HEK293 (cell line): ENCODE data around the gene URM1.

Source experiments
- BCL11A ChIP-seq: fragments of 450-650 bp; formaldehyde crosslinking; IDR thresholded peaks from 2 replicates; pipeline ENCODE4 v1.5.1; 2016; ENCODE audit warnings: low read depth, missing biosample characterization, missing genetic modification characterization
- GLI2 ChIP-seq: fragments of 450-650 bp; formaldehyde crosslinking; IDR thresholded peaks from 2 replicates; pipeline ENCODE4; 2017; ENCODE audit warnings: missing biosample characterization, missing genetic modification characterization, low read depth, borderline replicate concordance
- IKZF3 ChIP-seq: fragments of 450-650 bp; IDR thresholded peaks from 2 replicates; pipeline ENCODE4 v1.5.0; 2018; ENCODE audit warnings: missing biosample characterization, mild to moderate bottlenecking, missing genetic modification characterization, moderate library complexity
- KLF10 ChIP-seq: fragments of 450-650 bp; IDR thresholded peaks from 2 replicates; pipeline ENCODE4 v1.5.1; 2018; ENCODE audit warnings: missing biosample characterization, mild to moderate bottlenecking, missing genetic modification characterization
- KLF8 ChIP-seq: fragments of 450-650 bp; formaldehyde crosslinking; IDR thresholded peaks from 2 replicates; pipeline ENCODE4 v1.5.1; 2016; ENCODE audit warnings: missing biosample characterization, missing genetic modification characterization
- KLF9 ChIP-seq: fragments of 450-650 bp; formaldehyde crosslinking; IDR thresholded peaks from 2 replicates; pipeline ENCODE4 v1.5.1; 2016; ENCODE audit warnings: missing biosample characterization, missing genetic modification characterization, low read depth
- RBAK ChIP-seq: fragments of 450-650 bp; formaldehyde crosslinking; IDR thresholded peaks from 2 replicates; pipeline ENCODE4 v1.5.1; 2016; ENCODE audit warnings: missing biosample characterization, missing genetic modification characterization
- REPIN1 ChIP-seq: fragments of 450-650 bp; formaldehyde crosslinking; IDR thresholded peaks from 2 replicates; pipeline ENCODE4 v1.5.1; 2017; ENCODE audit warnings: missing biosample characterization, missing genetic modification characterization, low read depth
- SP2 ChIP-seq: fragments of 450-650 bp; formaldehyde crosslinking; IDR thresholded peaks from 2 replicates; pipeline ENCODE4 v1.5.1; 2016; ENCODE audit warnings: missing biosample characterization, missing genetic modification characterization
- WT1 ChIP-seq: fragments of 450-650 bp; formaldehyde crosslinking; IDR thresholded peaks from 2 replicates; pipeline ENCODE4 v1.5.1; 2016; ENCODE audit warnings: missing biosample characterization, missing genetic modification characterization
- ZBTB7A ChIP-seq: fragments of 450-650 bp; formaldehyde crosslinking; IDR thresholded peaks from 2 replicates; pipeline ENCODE4 v1.5.1; 2016; ENCODE audit warnings: low read depth, missing biosample characterization, missing genetic modification characterization
- ZNF114 ChIP-seq: fragments of 450-650 bp; formaldehyde crosslinking; IDR thresholded peaks from 2 replicates; pipeline ENCODE4 v1.5.0; 2017; ENCODE audit warnings: missing biosample characterization, missing genetic modification characterization
- ZNF16 ChIP-seq: fragments of 450-650 bp; formaldehyde crosslinking; IDR thresholded peaks from 2 replicates; pipeline ENCODE4 v1.5.1; 2016; ENCODE audit warnings: low read depth, missing biosample characterization, missing genetic modification characterization
- ZNF214 ChIP-seq: fragments of 450-650 bp; formaldehyde crosslinking; IDR thresholded peaks from 2 replicates; pipeline ENCODE4 v1.5.1; 2017; ENCODE audit warnings: missing biosample characterization, mild to moderate bottlenecking, missing genetic modification characterization, borderline replicate concordance
- ZNF223 ChIP-seq: fragments of 450-650 bp; formaldehyde crosslinking; IDR thresholded peaks from 2 replicates; pipeline ENCODE4 v1.5.1; 2016; ENCODE audit warnings: missing biosample characterization, missing genetic modification characterization
- ZNF311 ChIP-seq: fragments of 450-650 bp; formaldehyde crosslinking; IDR thresholded peaks from 2 replicates; pipeline ENCODE4 v1.5.1; 2017; ENCODE audit warnings: missing biosample characterization, missing genetic modification characterization, borderline replicate concordance
- ZNF48 ChIP-seq: fragments of 450-650 bp; formaldehyde crosslinking; IDR thresholded peaks from 2 replicates; pipeline ENCODE4 v1.5.1; 2016; ENCODE audit warnings: missing biosample characterization, missing genetic modification characterization
- ZNF514 ChIP-seq: fragments of 450-650 bp; formaldehyde crosslinking; IDR thresholded peaks from 2 replicates; pipeline ENCODE4 v1.5.1; 2016; ENCODE audit warnings: missing biosample characterization, missing genetic modification characterization
- ZNF621 ChIP-seq: fragments of 450-650 bp; formaldehyde crosslinking; IDR thresholded peaks from 2 replicates; pipeline ENCODE4 v1.5.1; 2017; ENCODE audit warnings: missing biosample characterization, missing genetic modification characterization
- ZNF776 ChIP-seq: fragments of 450-650 bp; formaldehyde crosslinking; IDR thresholded peaks from 2 replicates; pipeline ENCODE4 v1.5.0; 2017; ENCODE audit warnings: missing biosample characterization, missing genetic modification characterization, borderline replicate concordance
- ZNF837 ChIP-seq: fragments of 450-650 bp; formaldehyde crosslinking; IDR thresholded peaks from 2 replicates; pipeline ENCODE4 v1.5.1; 2016; ENCODE audit warnings: missing biosample characterization, missing genetic modification characterization
- TF ChIP-seq, protein P1 (sequence below): fragments of 450-650 bp; formaldehyde crosslinking; IDR thresholded peaks from 2 replicates; pipeline ENCODE4 v1.5.1; 2016; ENCODE audit warnings: missing biosample characterization, missing genetic modification characterization, low read depth
- TF ChIP-seq, protein P2 (sequence below): fragments of 450-650 bp; formaldehyde crosslinking; IDR thresholded peaks from 2 replicates; pipeline ENCODE4 v1.5.1; 2016; ENCODE audit warnings: missing biosample characterization, missing genetic modification characterization
- TF ChIP-seq, protein P3 (sequence below): fragments of 450-650 bp; formaldehyde crosslinking; IDR thresholded peaks from 2 replicates; pipeline ENCODE4 v1.5.1; 2016; ENCODE audit warnings: missing biosample characterization, missing genetic modification characterization
- TF ChIP-seq, protein P4 (sequence below): fragments of 450-650 bp; formaldehyde crosslinking; IDR thresholded peaks from 2 replicates; pipeline ENCODE4 v1.5.1; 2017; ENCODE audit warnings: missing biosample characterization, mild to moderate bottlenecking, missing genetic modification characterization, moderate library complexity
- TF ChIP-seq, protein P5 (sequence below): fragments of 450-650 bp; formaldehyde crosslinking; IDR thresholded peaks from 2 replicates; pipeline ENCODE4 v1.5.1; 2016; ENCODE audit warnings: missing biosample characterization, missing genetic modification characterization
- TF ChIP-seq, protein P6 (sequence below): fragments of 450-650 bp; IDR thresholded peaks from 2 replicates; pipeline ENCODE4 v1.5.1; 2018; ENCODE audit warnings: missing biosample characterization, mild to moderate bottlenecking, missing genetic modification characterization
- TF ChIP-seq, protein P7 (sequence below): fragments of 450-650 bp; formaldehyde crosslinking; IDR thresholded peaks from 2 replicates; pipeline ENCODE4 v1.5.1; 2016; ENCODE audit warnings: missing biosample characterization, missing genetic modification characterization

Gene URM1

DNA sequence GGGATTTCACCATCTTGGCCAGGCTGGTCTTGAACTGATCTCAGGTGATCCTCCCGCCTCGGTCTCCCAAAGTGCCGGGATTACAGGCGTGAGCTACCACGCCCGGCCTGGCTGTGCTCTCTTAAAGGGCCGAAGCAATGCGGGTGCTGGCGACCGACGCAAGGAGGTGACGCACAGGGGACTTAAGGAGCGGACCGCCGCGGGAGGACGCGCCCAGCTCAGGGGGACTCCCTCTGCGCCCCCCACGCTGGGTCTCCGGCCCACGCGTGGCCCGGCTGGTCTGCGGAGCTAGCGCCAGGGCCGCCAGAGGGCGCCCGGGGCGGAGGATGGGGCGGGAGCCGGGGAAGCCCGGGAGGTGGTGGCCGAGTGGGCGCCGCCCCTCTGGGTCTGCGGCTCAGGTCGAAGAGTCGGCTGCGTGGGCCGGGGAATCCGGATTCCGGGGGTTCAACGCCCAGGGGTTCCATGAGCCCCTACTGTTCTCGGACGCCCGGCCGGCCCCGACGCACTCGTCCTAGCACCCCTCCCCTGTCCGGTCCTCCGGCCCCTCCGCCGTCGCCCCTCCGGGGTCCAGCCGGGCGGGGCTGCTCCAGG lies 49.0 kb downstream of the URM1 start (continued):
- TF ChIP-seq, protein P1, sequence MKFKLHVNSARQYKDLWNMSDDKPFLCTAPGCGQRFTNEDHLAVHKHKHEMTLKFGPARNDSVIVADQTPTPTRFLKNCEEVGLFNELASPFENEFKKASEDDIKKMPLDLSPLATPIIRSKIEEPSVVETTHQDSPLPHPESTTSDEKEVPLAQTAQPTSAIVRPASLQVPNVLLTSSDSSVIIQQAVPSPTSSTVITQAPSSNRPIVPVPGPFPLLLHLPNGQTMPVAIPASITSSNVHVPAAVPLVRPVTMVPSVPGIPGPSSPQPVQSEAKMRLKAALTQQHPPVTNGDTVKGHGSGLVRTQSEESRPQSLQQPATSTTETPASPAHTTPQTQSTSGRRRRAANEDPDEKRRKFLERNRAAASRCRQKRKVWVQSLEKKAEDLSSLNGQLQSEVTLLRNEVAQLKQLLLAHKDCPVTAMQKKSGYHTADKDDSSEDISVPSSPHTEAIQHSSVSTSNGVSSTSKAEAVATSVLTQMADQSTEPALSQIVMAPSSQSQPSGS (tag by site-specific recombination) = no peak
- TF ChIP-seq, protein P2, sequence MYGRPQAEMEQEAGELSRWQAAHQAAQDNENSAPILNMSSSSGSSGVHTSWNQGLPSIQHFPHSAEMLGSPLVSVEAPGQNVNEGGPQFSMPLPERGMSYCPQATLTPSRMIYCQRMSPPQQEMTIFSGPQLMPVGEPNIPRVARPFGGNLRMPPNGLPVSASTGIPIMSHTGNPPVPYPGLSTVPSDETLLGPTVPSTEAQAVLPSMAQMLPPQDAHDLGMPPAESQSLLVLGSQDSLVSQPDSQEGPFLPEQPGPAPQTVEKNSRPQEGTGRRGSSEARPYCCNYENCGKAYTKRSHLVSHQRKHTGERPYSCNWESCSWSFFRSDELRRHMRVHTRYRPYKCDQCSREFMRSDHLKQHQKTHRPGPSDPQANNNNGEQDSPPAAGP (tag by site-specific recombination) = no peak
- no peak for TF ChIP-seq GLI2 (tag by site-specific recombination)
- TF ChIP-seq SP2 = peak; percentile 46
- TF ChIP-seq ZNF223 (tag by site-specific recombination) = no peak
- TF ChIP-seq REPIN1 = no peak
- peak; percentile 88; the same call in 1 of the 2 replicates for TF ChIP-seq KLF8 (tag by site-specific recombination)
- TF ChIP-seq ZNF48 (tag by site-specific recombination) = no peak
- no peak for TF ChIP-seq ZNF776 (tag by site-specific recombination)
- TF ChIP-seq, protein P3, sequence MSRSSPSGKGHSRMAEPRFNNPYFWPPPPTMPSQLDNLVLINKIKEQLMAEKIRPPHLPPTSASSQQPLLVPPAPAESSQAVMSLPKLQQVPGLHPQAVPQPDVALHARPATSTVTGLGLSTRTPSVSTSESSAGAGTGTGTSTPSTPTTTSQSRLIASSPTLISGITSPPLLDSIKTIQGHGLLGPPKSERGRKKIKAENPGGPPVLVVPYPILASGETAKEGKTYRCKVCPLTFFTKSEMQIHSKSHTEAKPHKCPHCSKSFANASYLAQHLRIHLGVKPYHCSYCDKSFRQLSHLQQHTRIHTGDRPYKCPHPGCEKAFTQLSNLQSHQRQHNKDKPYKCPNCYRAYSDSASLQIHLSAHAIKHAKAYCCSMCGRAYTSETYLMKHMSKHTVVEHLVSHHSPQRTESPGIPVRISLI (tag by site-specific recombination) = no peak
- no peak for TF ChIP-seq ZNF16 (tag by site-specific recombination)
- TF ChIP-seq ZNF621 = no peak
- no peak for TF ChIP-seq WT1
- TF ChIP-seq ZNF114 (tag by site-specific recombination) = no peak
- TF ChIP-seq KLF9 (tag by site-specific recombination) = peak; percentile 71
- no peak for TF ChIP-seq ZNF214
- TF ChIP-seq, protein P4, sequence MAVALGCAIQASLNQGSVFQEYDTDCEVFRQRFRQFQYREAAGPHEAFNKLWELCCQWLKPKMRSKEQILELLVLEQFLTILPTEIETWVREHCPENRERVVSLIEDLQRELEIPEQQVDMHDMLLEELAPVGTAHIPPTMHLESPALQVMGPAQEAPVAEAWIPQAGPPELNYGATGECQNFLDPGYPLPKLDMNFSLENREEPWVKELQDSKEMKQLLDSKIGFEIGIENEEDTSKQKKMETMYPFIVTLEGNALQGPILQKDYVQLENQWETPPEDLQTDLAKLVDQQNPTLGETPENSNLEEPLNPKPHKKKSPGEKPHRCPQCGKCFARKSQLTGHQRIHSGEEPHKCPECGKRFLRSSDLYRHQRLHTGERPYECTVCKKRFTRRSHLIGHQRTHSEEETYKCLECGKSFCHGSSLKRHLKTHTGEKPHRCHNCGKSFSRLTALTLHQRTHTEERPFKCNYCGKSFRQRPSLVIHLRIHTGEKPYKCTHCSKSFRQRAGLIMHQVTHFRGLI (tag by site-specific recombination) = peak; percentile 63
- TF ChIP-seq ZNF837 = no peak
- TF ChIP-seq ZNF514 (tag by site-specific recombination) = no peak
- TF ChIP-seq, protein P5, sequence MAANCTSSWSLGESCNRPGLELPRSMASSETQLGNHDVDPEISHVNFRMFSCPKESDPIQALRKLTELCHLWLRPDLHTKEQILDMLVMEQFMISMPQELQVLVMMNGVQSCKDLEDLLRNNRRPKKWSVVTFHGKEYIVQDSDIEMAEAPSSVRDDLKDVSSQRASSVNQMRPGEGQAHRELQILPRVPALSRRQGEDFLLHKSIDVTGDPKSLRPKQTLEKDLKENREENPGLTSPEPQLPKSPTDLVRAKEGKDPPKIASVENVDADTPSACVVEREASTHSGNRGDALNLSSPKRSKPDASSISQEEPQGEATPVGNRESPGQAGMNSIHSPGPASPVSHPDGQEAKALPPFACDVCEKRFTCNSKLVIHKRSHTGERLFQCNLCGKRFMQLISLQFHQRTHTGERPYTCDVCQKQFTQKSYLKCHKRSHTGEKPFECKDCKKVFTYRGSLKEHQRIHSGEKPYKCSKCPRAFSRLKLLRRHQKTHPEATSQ (tag by site-specific recombination) = no peak
- TF ChIP-seq, protein P6, sequence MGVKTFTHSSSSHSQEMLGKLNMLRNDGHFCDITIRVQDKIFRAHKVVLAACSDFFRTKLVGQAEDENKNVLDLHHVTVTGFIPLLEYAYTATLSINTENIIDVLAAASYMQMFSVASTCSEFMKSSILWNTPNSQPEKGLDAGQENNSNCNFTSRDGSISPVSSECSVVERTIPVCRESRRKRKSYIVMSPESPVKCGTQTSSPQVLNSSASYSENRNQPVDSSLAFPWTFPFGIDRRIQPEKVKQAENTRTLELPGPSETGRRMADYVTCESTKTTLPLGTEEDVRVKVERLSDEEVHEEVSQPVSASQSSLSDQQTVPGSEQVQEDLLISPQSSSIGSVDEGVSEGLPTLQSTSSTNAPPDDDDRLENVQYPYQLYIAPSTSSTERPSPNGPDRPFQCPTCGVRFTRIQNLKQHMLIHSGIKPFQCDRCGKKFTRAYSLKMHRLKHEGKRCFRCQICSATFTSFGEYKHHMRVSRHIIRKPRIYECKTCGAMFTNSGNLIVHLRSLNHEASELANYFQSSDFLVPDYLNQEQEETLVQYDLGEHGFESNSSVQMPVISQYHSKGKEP = no peak
- TF ChIP-seq ZBTB7A (tag by site-specific recombination) = 0 out of 2 replicates have a peak, but pooled peaks have one; percentile 27
- TF ChIP-seq RBAK (tag by site-specific recombination) = no peak
- TF ChIP-seq, protein P7, sequence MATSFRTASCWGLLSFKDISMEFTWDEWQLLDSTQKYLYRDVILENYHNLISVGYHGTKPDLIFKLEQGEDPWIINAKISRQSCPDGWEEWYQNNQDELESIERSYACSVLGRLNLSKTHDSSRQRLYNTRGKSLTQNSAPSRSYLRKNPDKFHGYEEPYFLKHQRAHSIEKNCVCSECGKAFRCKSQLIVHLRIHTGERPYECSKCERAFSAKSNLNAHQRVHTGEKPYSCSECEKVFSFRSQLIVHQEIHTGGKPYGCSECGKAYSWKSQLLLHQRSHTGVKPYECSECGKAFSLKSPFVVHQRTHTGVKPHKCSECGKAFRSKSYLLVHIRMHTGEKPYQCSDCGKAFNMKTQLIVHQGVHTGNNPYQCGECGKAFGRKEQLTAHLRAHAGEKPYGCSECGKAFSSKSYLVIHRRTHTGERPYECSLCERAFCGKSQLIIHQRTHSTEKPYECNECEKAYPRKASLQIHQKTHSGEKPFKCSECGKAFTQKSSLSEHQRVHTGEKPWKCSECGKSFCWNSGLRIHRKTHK (tag by site-specific recombination) = no peak
- TF ChIP-seq IKZF3 (tag by site-specific recombination) = no peak; the same call in 1 of the 2 replicates
- TF ChIP-seq BCL11A (tag by site-specific recombination) = peak; percentile 42; the same call in 1 of the 2 replicates
- no peak for TF ChIP-seq ZNF311 (tag by site-specific recombination)
- peak; percentile 73 for TF ChIP-seq KLF10 (tag by site-specific recombination)
